NCI-H345 (cell line): ENCODE data around the gene KRT35.

Source experiments
- DNase-seq: peaks from one replicate; lab custom pipeline; 2025; lab: John Stamatoyannopoulos, UW

Gene KRT35

DNA sequence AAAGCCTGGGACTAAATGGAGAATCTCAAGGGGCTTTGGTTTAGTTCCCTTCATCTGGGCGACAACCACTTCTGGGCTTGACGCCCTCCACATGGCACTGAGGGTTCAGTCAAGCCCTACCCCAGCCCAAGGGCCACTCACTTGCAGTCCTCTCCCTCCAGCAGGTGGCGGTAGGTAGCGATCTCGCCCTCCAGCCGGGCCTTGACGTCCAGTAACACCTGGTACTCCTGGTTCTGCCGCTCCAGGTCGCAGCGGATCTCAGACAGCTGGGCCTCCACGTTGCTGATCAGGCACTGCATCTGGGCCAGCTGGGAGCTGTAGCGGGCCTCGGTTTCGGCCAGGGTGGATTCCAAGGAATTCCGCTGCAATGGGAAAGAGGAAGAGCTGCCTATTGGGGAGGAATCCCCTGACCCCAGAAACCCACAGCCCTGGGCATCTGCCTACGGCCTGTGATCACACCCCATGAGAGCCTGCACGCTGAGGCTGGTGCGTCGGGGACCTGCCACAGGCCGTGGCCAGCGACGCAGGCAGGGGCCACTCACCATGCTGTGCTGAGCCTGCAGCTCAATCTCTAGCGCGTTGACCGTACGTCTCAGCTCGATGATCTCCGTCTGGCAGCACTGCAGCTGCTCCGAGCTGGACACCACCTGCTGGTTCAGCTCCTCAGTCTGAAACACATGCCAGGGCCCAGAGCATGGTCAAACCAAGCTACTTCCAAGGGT lies 6.0 kb upstream of the KRT35 start:
- no peak for DNase-seq

DNA sequence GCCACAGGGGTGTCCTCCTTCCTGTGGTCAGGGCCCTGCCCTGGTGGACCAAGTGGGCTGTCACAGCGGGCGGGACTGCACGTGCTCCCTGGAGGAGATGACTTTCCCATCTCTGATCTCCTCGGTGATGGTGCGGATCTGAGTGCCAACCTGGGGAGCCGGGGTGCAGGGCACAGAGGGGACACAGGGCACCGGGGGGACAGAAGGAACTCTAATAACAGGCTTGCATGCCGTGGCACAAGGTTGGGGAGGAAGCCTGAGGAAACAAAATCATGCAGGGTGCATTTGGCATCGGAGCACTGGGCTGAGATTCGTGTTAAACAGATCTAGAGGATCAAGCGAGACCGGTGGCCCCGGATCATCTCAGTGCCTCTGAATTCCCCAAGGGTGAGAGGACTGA lies 5.4 kb upstream of the KRT35 start:
- no peak for DNase-seq

DNA sequence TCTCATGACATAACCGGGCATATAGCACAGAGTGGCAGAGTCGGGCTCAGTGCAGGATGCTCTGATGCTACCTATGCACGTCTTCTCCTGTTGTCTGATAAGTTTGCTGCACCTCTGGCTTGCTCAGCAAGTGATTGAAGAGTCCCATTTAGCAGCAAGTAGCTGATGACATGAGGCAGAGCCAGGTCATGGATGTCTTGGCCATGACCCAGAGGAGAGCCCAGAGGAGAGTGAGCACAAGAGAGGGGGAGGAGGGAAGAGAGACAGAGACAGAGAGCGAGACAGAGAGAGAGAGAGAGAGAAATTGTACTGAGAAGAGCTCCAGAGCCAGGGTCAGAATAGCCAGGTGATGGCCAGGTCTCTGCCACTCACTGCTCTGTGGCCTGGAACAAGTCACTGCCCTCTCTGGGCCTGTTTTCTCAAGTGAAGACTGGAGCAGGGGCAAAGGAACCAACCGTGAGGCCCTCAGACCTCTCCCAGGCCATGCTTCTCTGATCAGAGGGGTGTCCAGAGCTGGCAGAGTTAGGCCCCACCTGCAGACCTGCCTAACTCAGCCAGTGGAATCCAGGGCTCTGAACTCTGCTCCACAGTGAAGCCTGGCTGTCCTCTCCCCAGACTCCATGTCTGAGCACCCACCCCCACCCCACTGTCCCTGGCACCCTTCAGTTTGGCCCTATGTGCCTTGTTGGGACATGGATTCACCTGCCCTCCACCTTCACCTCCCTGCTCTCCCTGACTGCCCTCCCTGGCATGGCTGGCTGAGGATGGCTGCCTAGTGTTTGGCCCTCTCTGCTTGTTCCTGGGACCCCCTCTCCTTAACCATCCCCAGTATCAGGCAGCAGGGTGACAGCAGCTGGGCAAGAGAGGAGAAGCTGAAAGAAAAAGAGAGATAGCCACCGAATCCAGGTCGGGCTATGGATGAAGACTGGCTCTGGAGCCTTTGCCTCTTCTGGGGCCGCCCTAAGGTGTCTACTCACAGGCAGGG lies 4.3 kb upstream of the KRT35 start:
- no peak for DNase-seq

GRCh38 chr17:41483991-41484826 lies 3.3 kb upstream of the KRT35 start:
- no peak for DNase-seq

GRCh38 chr17:41483531-41483930 lies 2.6 kb upstream of the KRT35 start:
- DNase-seq, result no peak

- no peak for DNase-seq
Measured at GRCh38 chr17:41480581-41480980, 370 bp downstream of the KRT35 start.

DNA sequence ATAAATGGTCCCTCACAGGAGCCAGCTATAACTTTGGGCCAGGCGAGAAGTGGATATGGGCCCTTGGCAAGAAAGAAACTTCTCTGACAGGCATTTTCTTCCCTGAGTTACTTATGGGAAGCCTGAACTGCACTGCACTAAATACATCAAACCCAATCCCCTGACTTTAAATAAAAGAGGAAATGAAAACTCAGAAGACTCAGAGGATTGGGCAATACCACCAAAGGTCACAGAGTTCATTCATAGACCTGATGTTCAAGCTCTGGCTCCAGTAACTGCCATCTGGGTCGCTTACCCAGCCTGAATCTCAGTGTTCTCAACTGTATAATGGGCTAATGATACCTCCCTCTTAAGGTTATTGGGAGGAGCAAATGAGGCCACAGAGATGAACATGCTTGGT lies 815 bp downstream of the KRT35 start:
- no peak for DNase-seq

GRCh38 chr17:41478237-41478636 lies 2.7 kb downstream of the KRT35 start:
- DNase-seq, result no peak

DNA sequence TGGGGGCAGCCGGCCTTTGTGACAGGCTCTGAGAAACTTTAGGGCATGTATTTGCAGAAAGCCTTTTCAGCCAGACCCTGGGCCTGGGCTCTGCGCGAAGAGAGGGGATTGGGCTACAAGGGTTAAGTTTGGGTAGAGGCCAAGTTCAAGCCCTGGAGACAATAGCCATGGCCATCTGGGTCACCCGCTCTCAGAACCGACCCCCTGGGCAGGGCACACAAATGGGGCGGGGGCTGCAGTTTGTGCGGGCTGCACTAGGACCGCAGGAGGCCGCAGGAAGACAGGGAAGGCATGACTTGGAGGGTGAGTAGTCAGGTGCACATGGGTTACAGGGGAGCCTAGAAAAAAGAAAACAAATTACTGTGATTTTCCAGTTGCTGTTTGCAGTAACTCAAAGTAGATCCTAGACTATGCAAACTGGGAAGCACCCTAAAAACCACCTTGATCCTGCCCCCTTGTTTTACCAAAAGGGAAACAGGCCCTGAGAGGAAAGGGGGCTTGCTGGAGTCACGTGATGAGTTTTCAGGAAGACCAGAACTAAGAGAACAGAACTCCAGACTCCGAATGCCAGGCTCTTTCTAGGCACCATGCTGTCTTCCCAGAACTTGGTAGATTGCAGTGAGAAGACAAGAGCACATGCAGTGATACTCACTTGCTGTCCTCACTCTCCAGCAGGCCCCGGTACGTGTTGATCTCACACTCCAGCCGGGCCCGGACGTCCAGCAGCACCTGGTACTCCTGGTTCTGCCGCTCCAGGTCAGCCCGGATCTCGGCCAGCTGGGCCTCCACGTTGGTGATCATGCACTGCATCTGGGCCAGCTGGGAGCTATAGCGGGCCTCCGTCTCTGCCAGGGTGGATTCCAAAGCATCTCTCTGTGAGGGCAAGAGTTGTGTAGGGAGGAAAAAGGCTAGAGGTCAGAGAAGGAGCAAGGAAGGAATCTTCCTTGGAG lies 3.8 kb downstream of the KRT35 start:
- DNase-seq, result no peak

- no peak for DNase-seq
Measured at GRCh38 chr17:41475421-41475820, 5.5 kb downstream of the KRT35 start.

- no peak for DNase-seq
Measured at GRCh38 chr17:41474863-41475262, 6.1 kb downstream of the KRT35 start.

- DNase-seq, result no peak
Measured at GRCh38 chr17:41468346-41468745, 12.6 kb downstream of the KRT35 start.

DNA sequence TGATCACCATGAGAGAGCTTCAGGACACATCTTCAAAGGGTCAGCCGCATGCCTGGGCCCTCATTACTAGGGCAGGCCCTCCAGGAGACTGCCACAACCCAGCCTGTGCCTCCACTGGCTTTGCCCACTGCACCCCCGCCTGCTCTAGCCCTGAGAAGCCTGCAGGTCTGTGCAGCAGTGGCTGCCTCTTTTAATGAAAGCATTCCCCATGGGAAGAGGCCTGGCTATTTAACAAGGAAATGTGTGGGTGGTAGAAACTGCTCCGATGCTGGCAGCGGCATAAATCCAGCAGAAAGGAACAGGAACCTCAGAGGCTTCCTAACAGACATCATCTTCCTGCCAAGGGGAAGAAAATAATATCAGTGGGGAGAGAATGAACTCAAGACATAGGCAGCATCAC lies 13.4 kb downstream of the KRT35 start:
- DNase-seq, result no peak

- DNase-seq, result no peak
Measured at GRCh38 chr17:41466988-41467387, 14.0 kb downstream of the KRT35 start, which contains the start of gene KRT32. KRT32 (minus strand) TSS chr17:41467386; CDS start chr17:41467325, 61 bp downstream.

- no peak for DNase-seq
Measured at GRCh38 chr17:41464682-41465081, 16.3 kb downstream of the KRT35 start.

GRCh38 chr17:41464173-41464572 lies 16.8 kb downstream of the KRT35 start:
- DNase-seq, result no peak

DNA sequence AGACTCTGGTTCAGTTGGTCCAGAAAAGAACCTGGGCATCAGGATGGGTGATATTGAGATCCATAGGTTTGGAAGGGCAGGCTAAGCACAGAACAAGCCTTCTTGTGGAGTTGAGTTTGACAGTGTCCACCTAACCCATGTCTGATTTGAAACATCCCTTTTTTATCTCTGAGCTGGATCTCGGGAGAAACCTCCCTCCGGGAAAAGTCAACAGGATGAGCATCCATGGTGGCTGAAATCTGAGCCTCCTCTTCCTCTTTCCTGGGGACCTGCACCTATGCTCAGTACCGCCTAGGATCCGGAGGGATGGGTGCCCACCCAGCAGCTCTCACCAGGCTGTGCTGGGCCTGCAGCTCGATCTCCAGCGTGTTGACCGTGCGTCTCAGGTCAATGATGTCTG lies 17.2 kb downstream of the KRT35 start:
- no peak for DNase-seq

DNA sequence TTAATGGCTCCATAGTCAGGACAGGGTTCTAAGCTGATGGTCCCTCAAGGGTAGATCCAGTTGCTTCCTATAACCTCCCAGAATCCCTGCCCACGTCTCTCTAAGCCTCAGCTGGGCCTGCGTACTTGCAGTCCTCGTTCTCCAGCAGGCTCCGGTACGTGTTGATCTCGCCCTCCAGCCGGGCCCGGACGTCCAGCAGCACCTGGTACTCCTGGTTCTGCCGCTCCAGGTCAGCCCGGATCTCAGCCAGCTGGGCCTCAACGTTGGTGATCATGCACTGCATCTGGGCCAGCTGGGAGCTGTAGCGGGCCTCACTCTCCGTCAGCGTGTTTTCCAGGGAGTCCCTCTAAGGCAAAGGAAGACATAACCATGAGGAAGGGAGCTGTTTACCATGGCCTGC lies 18.2 kb downstream of the KRT35 start:
- DNase-seq, result no peak

GRCh38 chr17:41457676-41458075 lies 23.3 kb downstream of the KRT35 start:
- DNase-seq, result no peak

- no peak for DNase-seq
Measured at GRCh38 chr17:41456204-41456603, 24.7 kb downstream of the KRT35 start.

GRCh38 chr17:41455236-41455635 lies 25.7 kb downstream of the KRT35 start:
- DNase-seq, result no peak
